GM23338 (cell line): ENCODE results near the gene DCAF17. TPM values are rescaled to one million over a fixed set of nuclear protein-coding genes. Genes with fewer than 3 reads are reported as not detected.

Source experiments
- ATAC-seq: fragments of 200-7000 bp; cut with Tn5 transposase; 3 replicates; pipeline ENCODE4 v1.9.1; 2020
- DNase-seq: peaks from one replicate; pipeline ENCODE4 v3.0.0-alpha.2; 2015; ENCODE audit warnings: low spot score
- H2AFZ ChIP-seq: fragments of 200-600 bp; sonication (generic); 2 replicates; pipeline ENCODE4 v1.8.0; 2016; ENCODE audit warnings: antibody characterized with exemption, mild to moderate bottlenecking, moderate library complexity
- H3F3A ChIP-seq: fragments of 200-600 bp; sonication (generic); replicated peaks from 2 replicates; pipeline ENCODE4 v1.8.0; 2017; ENCODE audit warnings: antibody characterized with exemption, mixed run types, low read depth
- H3K27ac ChIP-seq: fragments of 200-600 bp; sonication (generic); 2 replicates; pipeline ENCODE4 v1.6.1; 2016; ENCODE audit warnings: low read depth
- H3K27me3 ChIP-seq: fragments of 200-600 bp; sonication (generic); 2 replicates; pipeline ENCODE4 v1.8.0; 2016; ENCODE audit warnings: mild to moderate bottlenecking, mixed run types, moderate library complexity; ENCODE audit not compliant: insufficient read depth
- H3K36me3 ChIP-seq: fragments of 200-600 bp; sonication (generic); 2 replicates; pipeline ENCODE4 v1.8.0; 2016; ENCODE audit warnings: mild to moderate bottlenecking; ENCODE audit not compliant: insufficient read depth
- H3K4me1 ChIP-seq: fragments of 200-600 bp; sonication (generic); 2 replicates; pipeline ENCODE4 v1.8.0; 2016; ENCODE audit warnings: mild to moderate bottlenecking, moderate library complexity; ENCODE audit not compliant: insufficient read depth
- H3K4me2 ChIP-seq: fragments of 200-600 bp; sonication (generic); 2 replicates; pipeline ENCODE4 v1.7.1; 2017; ENCODE audit warnings: mixed run types
- H3K4me3 ChIP-seq: fragments of 200-600 bp; sonication (generic); 2 replicates; pipeline ENCODE4 v1.6.1; 2016; ENCODE audit warnings: mixed run types
- H3K79me2 ChIP-seq: fragments of 200-600 bp; sonication (generic); replicated peaks from 2 replicates; pipeline ENCODE4 v1.8.0; 2017; ENCODE audit warnings: mild to moderate bottlenecking; ENCODE audit not compliant: insufficient read depth
- H3K9me2 ChIP-seq: fragments of 200-600 bp; sonication (generic); 2 replicates; pipeline ENCODE4 v1.8.0; 2017; ENCODE audit not compliant: insufficient read depth
- H4K20me1 ChIP-seq: fragments of 200-600 bp; sonication (generic); replicated peaks from 2 replicates; pipeline ENCODE4 v1.8.0; 2017; ENCODE audit warnings: mild to moderate bottlenecking; ENCODE audit not compliant: insufficient read depth
- H3K27ac Mint-ChIP-seq: 2 replicates; pipeline ENCODE4 v1.8.0; 2020; ENCODE audit warnings: inconsistent platforms, mild to moderate bottlenecking, moderate library complexity, mixed read lengths
- H3K27me3 Mint-ChIP-seq: 3 replicates; pipeline ENCODE4 v1.8.0; 2022; ENCODE audit warnings: low read depth, mild to moderate bottlenecking, moderate library complexity, mixed read lengths, inconsistent platforms; ENCODE audit not compliant: insufficient read depth, poor library complexity
- H3K36me3 Mint-ChIP-seq: 3 replicates; pipeline ENCODE4 v1.8.0; 2021; ENCODE audit warnings: low read depth, mild to moderate bottlenecking, inconsistent platforms, moderate library complexity, mixed read lengths
- H3K4me1 Mint-ChIP-seq: 3 replicates; pipeline ENCODE4 v1.8.0; 2020; ENCODE audit warnings: mild to moderate bottlenecking, inconsistent platforms, mixed read lengths
- H3K4me3 Mint-ChIP-seq: 3 replicates; pipeline ENCODE4 v1.8.0; 2021; ENCODE audit warnings: moderate library complexity, mild to moderate bottlenecking, inconsistent platforms, mixed read lengths
- H3K9me3 Mint-ChIP-seq: 3 replicates; pipeline ENCODE4 v1.8.0; 2020; ENCODE audit warnings: moderate library complexity, mild to moderate bottlenecking, inconsistent platforms, mixed read lengths
- CREB1 ChIP-seq: fragments of 250-450 bp; sonication (Bioruptor Pico); IDR thresholded peaks from 2 replicates; pipeline ENCODE4 v1.5.0; 2020; ENCODE audit warnings: low read depth, mild to moderate bottlenecking, moderate library complexity
- EZH2 ChIP-seq: fragments of 200-600 bp; sonication (generic); IDR thresholded peaks from one replicate; pipeline ENCODE4 v1.8.0; 2017; ENCODE audit warnings: antibody characterized with exemption, mild to moderate bottlenecking, low read depth; ENCODE audit not compliant: unreplicated experiment
- EZH2phosphoT487 ChIP-seq: fragments of 200-600 bp; sonication (generic); IDR thresholded peaks from one replicate; pipeline ENCODE4 v1.8.1; 2018; ENCODE audit warnings: antibody characterized with exemption; ENCODE audit not compliant: unreplicated experiment
- JUNB ChIP-seq: IDR thresholded peaks from one replicate; pipeline ENCODE4 v1.6.1; 2016; ENCODE audit warnings: antibody characterized with exemption; ENCODE audit not compliant: unreplicated experiment
- NANOG ChIP-seq: IDR thresholded peaks from 2 replicates; pipeline ENCODE4 v1.6.1; 2016; ENCODE audit warnings: antibody characterized with exemption, borderline replicate concordance
- POLR2AphosphoS5 ChIP-seq: IDR thresholded peaks from 2 replicates; pipeline ENCODE4 v1.6.1; 2016; ENCODE audit warnings: antibody characterized with exemption, low read depth
- STAT1 ChIP-seq: IDR thresholded peaks from one replicate; pipeline ENCODE4 v1.6.1; 2016; ENCODE audit warnings: antibody characterized with exemption; ENCODE audit not compliant: unreplicated experiment
- ZNF114 ChIP-seq: fragments of 250-450 bp; sonication (Bioruptor Pico); IDR thresholded peaks from 2 replicates; pipeline ENCODE4 v1.5.0; 2020; ENCODE audit warnings: mild to moderate bottlenecking, moderate library complexity
- ZNF331 ChIP-seq: fragments of 250-450 bp; sonication (Bioruptor Pico); IDR thresholded peaks from 2 replicates; pipeline ENCODE4 v1.5.0; 2020; ENCODE audit warnings: low read depth, mild to moderate bottlenecking, moderate library complexity
- polyA plus RNA-seq: library from polyadenylated mRNA; unstranded; fragments of >200 nt; fragmentation: Nextera tagmentation; extraction: Ambion mirVana; gene quantifications from 2 replicates; pipeline ENCODE4 v1.2.1, GENCODE V29; 2016
- total RNA-seq: library from RNA; depleted of rRNA; stranded (reverse); fragments of >200 nt; shearing (Covaris generic); gene quantifications from 2 replicates; pipeline ENCODE4 v1.2.3, GENCODE V29; 2014
- TF ChIP-seq, protein P1 (sequence below), 2 experiments: fragments of 200-600 bp in 1 of 2; sonication (generic) in 1 of 2; conservative IDR thresholded peaks; 2 replicates each; pipeline versions ENCODE4 v1.5.1 to v1.6.1; 2016 to 2017; ENCODE audit warnings: antibody characterized with exemption in 2 of 2, low read depth in 2 of 2, mild to moderate bottlenecking in 2 of 2, moderate library complexity in 1 of 2
- TF ChIP-seq, protein P2 (sequence below): IDR thresholded peaks from 2 replicates; pipeline ENCODE4 v1.6.1; 2016; ENCODE audit warnings: antibody characterized with exemption
- TF ChIP-seq, protein P3 (sequence below): fragments of 250-450 bp; sonication (Bioruptor Pico); IDR thresholded peaks from 2 replicates; pipeline ENCODE4 v1.5.0; 2020; ENCODE audit warnings: mild to moderate bottlenecking, moderate library complexity

DCAF17 gene
- total and polyA plus RNA-seq, 2 experiments from 2014 or later = 11.0 to 37.3 TPM

DNA sequence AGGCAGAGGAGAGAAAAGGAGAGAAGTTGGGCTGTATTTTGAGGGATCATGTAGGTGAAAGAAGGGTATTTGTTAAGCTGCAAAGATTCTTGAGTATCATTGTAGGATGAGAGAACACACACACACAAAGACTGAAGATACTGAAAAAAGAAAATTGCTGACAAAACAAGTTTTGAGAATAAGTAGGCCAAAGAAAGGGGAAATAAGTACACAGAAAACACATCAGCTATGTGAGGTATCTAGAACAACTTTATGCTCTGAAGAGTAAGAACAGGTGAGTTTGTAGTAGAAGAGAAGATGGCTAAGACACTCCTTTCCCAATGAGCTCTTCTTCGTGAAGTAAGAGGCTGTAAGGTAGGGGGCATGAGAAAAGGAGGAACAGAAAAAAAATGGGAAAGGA lies 28.5 kb upstream of the DCAF17 start (continued):
- no peak for TF ChIP-seq JUNB
- TF ChIP-seq, protein P1, sequence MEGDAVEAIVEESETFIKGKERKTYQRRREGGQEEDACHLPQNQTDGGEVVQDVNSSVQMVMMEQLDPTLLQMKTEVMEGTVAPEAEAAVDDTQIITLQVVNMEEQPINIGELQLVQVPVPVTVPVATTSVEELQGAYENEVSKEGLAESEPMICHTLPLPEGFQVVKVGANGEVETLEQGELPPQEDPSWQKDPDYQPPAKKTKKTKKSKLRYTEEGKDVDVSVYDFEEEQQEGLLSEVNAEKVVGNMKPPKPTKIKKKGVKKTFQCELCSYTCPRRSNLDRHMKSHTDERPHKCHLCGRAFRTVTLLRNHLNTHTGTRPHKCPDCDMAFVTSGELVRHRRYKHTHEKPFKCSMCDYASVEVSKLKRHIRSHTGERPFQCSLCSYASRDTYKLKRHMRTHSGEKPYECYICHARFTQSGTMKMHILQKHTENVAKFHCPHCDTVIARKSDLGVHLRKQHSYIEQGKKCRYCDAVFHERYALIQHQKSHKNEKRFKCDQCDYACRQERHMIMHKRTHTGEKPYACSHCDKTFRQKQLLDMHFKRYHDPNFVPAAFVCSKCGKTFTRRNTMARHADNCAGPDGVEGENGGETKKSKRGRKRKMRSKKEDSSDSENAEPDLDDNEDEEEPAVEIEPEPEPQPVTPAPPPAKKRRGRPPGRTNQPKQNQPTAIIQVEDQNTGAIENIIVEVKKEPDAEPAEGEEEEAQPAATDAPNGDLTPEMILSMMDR (conservative IDR thresholded peaks at IDR 0.05; ENCODE audit: low read depth in 2 of 2) = no peak
- no peak for TF ChIP-seq ZNF331 (CRISPR knock-in tag)
- no peak for TF ChIP-seq POLR2AphosphoS5
- TF ChIP-seq, protein P2, sequence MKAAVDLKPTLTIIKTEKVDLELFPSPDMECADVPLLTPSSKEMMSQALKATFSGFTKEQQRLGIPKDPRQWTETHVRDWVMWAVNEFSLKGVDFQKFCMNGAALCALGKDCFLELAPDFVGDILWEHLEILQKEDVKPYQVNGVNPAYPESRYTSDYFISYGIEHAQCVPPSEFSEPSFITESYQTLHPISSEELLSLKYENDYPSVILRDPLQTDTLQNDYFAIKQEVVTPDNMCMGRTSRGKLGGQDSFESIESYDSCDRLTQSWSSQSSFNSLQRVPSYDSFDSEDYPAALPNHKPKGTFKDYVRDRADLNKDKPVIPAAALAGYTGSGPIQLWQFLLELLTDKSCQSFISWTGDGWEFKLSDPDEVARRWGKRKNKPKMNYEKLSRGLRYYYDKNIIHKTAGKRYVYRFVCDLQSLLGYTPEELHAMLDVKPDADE = no peak
- no peak for TF ChIP-seq NANOG
- no peak for TF ChIP-seq ZNF114 (CRISPR knock-in tag)
- no peak for TF ChIP-seq EZH2
- no peak for TF ChIP-seq STAT1

DNA sequence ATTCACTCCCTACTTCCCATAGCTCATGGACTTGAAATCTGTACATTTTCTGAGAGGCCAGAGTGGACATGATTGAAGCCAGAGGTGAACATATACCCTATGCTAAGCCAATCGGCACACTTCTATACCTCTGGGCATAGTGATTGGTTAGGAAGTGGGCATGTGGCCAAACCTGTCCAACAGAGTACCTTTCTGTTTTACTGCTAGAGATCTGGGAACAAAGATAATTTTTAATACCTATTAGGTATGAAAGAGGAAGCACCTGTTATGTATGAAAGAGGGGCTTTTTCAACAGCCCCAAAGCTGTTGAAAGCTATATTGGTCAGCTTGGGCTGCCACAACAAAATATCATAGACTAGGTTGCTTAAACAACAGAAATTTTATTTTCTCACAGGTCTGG lies 28.0 kb upstream of the DCAF17 start:
- H3K4me3 ChIP-seq = no peak overlapping the region
- 0 out of 2 replicates have a peak overlapping the region, but pooled peaks have one; percentile 25 for H3K4me2 ChIP-seq
- H3K4me1 ChIP-seq = peaks cover 36% of the 10 kb centered on the region
- no peak for ATAC-seq
- H3K9me2 ChIP-seq = peaks cover 14% of the 10 kb centered on the region
- no peaks in the 10 kb centered on the region for H3K27me3 ChIP-seq
- no peak for DNase-seq
- no peaks in the 10 kb centered on the region for H3F3A ChIP-seq
- no peak overlapping the region for H3K27ac Mint-ChIP-seq
- no peak overlapping the region for H3K27ac ChIP-seq
- peaks cover 6% of the 10 kb centered on the region for H3K9me3 Mint-ChIP-seq
- peaks cover 77% of the 10 kb centered on the region for H3K79me2 ChIP-seq
- H2AFZ ChIP-seq = no peak overlapping the region
- H4K20me1 ChIP-seq = no peaks in the 10 kb centered on the region
- no peak overlapping the region for H3K4me3 Mint-ChIP-seq
- H3K27me3 Mint-ChIP-seq = peaks cover 4% of the 10 kb centered on the region
- peaks cover 12% of the 10 kb centered on the region; the same call in 1 of the 2 replicates for H3K36me3 ChIP-seq
- peaks cover 38% of the 10 kb centered on the region for H3K4me1 Mint-ChIP-seq
- H3K36me3 Mint-ChIP-seq = peaks cover 26% of the 10 kb centered on the region
- no peak for TF ChIP-seq ZNF114 (CRISPR knock-in tag)
- TF ChIP-seq, protein P1 (conservative IDR thresholded peaks at IDR 0.05; ENCODE audit: low read depth in 2 of 2) = no peak
- TF ChIP-seq EZH2phosphoT487 = no peak
- no peak for TF ChIP-seq CREB1
- TF ChIP-seq POLR2AphosphoS5 = no peak
- TF ChIP-seq, protein P3, sequence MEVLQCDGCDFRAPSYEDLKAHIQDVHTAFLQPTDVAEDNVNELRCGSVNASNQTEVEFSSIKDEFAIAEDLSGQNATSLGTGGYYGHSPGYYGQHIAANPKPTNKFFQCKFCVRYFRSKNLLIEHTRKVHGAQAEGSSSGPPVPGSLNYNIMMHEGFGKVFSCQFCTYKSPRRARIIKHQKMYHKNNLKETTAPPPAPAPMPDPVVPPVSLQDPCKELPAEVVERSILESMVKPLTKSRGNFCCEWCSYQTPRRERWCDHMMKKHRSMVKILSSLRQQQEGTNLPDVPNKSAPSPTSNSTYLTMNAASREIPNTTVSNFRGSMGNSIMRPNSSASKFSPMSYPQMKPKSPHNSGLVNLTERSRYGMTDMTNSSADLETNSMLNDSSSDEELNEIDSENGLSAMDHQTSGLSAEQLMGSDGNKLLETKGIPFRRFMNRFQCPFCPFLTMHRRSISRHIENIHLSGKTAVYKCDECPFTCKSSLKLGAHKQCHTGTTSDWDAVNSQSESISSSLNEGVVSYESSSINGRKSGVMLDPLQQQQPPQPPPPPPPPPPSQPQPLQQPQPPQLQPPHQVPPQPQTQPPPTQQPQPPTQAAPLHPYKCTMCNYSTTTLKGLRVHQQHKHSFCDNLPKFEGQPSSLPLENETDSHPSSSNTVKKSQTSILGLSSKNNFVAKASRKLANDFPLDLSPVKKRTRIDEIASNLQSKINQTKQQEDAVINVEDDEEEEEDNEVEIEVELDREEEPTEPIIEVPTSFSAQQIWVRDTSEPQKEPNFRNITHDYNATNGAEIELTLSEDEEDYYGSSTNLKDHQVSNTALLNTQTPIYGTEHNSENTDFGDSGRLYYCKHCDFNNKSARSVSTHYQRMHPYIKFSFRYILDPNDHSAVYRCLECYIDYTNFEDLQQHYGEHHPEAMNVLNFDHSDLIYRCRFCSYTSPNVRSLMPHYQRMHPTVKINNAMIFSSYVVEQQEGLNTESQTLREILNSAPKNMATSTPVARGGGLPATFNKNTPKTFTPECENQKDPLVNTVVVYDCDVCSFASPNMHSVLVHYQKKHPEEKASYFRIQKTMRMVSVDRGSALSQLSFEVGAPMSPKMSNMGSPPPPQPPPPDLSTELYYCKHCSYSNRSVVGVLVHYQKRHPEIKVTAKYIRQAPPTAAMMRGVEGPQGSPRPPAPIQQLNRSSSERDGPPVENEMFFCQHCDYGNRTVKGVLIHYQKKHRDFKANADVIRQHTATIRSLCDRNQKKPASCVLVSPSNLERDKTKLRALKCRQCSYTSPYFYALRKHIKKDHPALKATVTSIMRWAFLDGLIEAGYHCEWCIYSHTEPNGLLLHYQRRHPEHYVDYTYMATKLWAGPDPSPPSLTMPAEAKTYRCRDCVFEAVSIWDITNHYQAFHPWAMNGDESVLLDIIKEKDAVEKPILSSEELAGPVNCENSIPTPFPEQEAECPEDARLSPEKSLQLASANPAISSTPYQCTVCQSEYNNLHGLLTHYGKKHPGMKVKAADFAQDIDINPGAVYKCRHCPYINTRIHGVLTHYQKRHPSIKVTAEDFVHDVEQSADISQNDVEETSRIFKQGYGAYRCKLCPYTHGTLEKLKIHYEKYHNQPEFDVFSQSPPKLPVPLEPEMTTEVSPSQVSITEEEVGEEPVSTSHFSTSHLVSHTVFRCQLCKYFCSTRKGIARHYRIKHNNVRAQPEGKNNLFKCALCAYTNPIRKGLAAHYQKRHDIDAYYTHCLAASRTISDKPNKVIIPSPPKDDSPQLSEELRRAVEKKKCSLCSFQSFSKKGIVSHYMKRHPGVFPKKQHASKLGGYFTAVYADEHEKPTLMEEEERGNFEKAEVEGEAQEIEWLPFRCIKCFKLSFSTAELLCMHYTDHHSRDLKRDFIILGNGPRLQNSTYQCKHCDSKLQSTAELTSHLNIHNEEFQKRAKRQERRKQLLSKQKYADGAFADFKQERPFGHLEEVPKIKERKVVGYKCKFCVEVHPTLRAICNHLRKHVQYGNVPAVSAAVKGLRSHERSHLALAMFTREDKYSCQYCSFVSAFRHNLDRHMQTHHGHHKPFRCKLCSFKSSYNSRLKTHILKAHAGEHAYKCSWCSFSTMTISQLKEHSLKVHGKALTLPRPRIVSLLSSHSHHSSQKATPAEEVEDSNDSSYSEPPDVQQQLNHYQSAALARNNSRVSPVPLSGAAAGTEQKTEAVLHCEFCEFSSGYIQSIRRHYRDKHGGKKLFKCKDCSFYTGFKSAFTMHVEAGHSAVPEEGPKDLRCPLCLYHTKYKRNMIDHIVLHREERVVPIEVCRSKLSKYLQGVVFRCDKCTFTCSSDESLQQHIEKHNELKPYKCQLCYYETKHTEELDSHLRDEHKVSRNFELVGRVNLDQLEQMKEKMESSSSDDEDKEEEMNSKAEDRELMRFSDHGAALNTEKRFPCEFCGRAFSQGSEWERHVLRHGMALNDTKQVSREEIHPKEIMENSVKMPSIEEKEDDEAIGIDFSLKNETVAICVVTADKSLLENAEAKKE (CRISPR knock-in tag) = no peak
